ENCODE data around the gene ZNF780B.
"Not testable (repeated sequence)": the region's sequence is repeated elsewhere in the genome, so short reads cannot be mapped to it uniquely, and the experiment has no call there.

Gene ZNF780B

GRCh38 chr19:40055832-40056504 is at the start of gene ZNF780B:
Gene ZNF780B, minus strand, starts transcription at chr19:40056231. Its CDS starts 5,899 bp downstream, at chr19:40050332.
- DNase-seq (ENCODE audit: low spot score), result peak; percentile 70

- no peak for DNase-seq (ENCODE audit: low spot score)
These were observed 48.7 kb upstream of the ZNF780B start for GRCh38 chr19:40104754-40105153.

- DNase-seq (ENCODE audit: low spot score), result no peak
These were observed 47.6 kb upstream of the ZNF780B start for GRCh38 chr19:40103600-40103999.

GRCh38 chr19:40101813-40102212 is 45.8 kb upstream of the ZNF780B start:
- no peak for DNase-seq (ENCODE audit: low spot score)

DNA sequence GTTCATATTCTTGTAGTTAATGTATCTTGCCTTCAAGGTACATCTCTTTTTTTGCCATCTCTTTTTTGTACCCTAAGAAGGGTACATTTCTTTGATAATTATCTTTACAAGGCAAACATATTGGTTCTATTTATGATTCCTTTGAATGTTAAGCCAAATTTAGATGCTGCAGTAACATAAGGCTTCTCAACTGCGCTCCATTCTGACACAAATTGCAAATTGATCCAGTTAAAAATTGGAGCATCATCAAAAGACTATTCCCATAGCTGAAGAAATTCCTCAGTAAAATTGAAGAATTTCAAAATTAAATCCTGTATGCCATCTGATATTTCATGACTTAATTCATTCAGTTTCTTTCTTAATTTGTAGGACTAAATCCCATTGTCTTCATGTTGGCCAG is 37.4 kb upstream of the ZNF780B start:
- no peak for DNase-seq (ENCODE audit: low spot score)

DNA sequence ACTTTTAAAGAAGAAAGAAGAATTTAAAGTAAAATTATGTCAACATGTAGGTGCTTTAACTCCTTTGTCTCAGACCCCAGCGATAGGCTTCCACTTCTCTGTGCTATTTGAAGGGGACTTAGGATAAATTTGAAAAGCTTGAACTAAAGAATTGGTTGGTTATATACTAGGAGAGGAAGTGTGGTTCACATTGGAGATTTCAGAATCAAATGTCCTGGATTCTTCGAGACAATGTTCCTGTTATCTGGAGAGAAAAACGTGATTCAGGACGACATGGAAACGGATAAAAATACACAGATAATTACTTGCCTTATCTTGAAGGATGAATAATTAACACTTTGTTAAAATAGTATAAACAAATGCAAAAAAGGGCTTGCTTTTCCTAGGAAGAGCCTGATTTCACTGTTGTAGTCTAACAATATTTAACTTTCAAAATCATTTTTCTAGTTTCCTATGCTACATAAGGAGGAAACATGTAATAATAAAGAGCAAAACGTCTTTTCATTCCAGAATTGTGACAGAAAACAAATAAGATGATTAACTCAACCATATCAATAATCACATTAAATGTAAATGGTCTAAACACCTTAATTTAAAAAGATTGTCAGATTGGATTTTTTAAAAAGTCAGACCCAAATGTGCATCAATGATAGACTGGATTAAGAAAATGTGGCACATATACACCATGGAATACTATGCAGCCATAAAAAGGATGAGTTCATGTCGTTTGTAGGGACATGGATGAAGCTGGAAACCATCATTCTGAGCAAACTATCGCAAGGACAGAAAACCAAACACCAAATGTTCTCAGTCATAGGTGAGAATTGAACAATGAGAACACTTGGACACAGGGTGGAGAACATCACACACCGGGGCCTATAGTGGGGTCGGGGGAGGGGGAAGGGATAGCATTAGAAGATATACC is 35.4 kb upstream of the ZNF780B start:
- peak; percentile 4 for DNase-seq (ENCODE audit: low spot score)

- peak; percentile 72 for DNase-seq (ENCODE audit: low spot score)
These were observed 34.5 kb upstream of the ZNF780B start, which contains the start of gene ZNF780A for GRCh38 chr19:40090241-40091204. Gene ZNF780A, minus strand, starts transcription at chr19:40090943. Its CDS starts 6,190 bp downstream, at chr19:40084753.

- DNase-seq (ENCODE audit: low spot score), result peak; percentile 18
These were observed 33.4 kb upstream of the ZNF780B start for GRCh38 chr19:40089462-40089861.

- DNase-seq (ENCODE audit: low spot score), result no peak
These were observed 32.4 kb upstream of the ZNF780B start for GRCh38 chr19:40088299-40089047.

- DNase-seq (ENCODE audit: low spot score), result no peak
These were observed 28.9 kb upstream of the ZNF780B start for GRCh38 chr19:40084948-40085347.

GRCh38 chr19:40081411-40081810 is 25.4 kb upstream of the ZNF780B start:
- no peak for DNase-seq (ENCODE audit: low spot score)

GRCh38 chr19:40080289-40080688 is 24.3 kb upstream of the ZNF780B start:
- no peak for DNase-seq (ENCODE audit: low spot score)

DNA sequence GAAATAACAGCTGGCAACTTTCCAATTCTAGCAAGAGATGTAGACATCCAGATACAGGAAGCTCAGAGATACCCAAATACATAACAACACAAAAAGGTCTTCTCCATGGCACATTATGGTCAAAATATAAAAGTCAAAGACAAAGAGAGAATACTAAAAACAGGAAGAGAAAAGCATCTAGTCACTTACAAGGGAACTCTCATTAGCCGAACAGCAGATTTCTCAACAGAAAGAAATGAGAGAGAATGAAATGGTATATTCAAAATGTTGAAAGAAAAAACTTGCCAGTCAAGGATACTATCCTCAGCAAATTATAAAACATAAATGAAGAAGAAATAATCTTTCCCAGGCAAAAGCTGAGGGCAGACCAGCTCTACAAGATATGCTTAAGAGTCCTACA is 22.3 kb upstream of the ZNF780B start:
- no peak for DNase-seq (ENCODE audit: low spot score)

DNA sequence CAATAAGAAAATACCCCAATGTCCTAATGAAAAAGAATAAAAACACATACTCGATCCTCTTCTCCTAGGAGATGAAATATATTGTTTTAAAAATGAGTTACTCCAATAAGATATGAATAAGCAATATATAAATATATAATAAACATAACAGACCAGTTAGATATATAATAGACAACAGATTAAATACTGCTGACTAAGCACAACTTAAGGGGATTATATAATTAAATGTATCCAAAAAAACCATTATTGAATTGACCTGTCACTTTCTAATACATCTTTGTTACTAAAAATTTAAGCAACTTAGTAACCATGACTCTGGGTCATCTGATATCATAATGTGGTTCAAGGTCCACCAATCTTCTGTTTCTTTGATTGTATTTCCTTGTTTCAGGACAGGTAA is 14.0 kb upstream of the ZNF780B start:
- no peak for DNase-seq (ENCODE audit: low spot score)

GRCh38 chr19:40059624-40060023 is 3.6 kb upstream of the ZNF780B start:
- DNase-seq (ENCODE audit: low spot score), result no peak

DNA sequence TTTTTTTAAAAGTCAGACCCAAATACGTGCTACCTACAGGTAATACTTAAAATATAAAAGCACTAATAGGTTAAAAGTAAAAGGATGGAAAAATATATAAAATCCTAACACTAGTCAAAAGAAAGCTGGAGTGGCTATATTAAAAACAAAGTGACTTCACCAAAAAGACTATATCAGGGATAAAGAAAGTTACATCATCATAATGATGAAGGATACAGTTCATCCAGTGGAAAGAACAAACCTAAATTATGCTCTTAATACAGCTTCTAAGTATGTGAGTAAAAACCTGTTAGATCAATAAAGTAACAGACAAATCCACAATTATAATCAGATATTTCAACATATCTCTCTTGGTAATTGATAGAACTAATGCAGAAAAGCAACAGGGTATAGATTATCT is 1.1 kb upstream of the ZNF780B start:
- no peak for DNase-seq (ENCODE audit: low spot score)

- DNase-seq (ENCODE audit: low spot score), result no peak
These were observed 474 bp upstream of the ZNF780B start for GRCh38 chr19:40056505-40056904.

DNA sequence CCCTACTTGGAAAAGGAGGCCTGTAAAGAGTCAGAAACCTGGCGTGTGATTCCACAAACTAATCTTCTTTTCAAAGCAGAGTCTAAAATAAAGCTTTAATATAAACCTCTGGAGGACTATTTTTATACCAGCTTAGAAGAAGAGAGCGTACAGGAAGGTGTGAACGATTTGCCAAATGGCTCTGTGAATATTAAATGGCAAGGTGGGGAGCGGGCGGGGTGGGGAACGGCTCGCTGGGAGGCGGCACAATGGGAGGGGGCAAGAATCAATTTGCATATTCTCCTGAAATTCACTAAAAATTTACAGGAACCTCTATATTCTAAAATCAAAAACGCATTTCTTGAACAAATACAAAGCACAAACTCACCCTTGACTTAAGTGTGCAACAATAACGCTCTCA is 982 bp downstream of the ZNF780B start:
- DNase-seq (ENCODE audit: low spot score), result no peak

DNA sequence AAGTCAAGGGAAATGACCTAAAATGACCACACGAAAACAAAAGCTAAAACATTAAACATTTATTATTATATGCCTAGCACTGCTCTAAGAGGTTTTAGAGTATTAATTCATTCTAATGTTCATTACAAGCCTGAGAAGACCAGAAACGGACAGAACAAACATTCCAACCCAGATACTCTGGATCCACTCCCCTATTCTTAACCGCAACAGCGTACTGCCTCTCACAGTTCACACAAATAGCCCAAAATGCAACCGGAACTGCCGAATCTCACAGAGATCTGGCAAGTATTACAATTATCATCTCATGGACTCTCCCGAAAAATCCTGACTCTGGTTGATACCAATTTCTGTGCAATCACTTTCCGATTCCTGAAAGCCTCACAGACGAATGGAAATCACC is 1.4 kb downstream of the ZNF780B start:
- DNase-seq (ENCODE audit: low spot score), result no peak

DNA sequence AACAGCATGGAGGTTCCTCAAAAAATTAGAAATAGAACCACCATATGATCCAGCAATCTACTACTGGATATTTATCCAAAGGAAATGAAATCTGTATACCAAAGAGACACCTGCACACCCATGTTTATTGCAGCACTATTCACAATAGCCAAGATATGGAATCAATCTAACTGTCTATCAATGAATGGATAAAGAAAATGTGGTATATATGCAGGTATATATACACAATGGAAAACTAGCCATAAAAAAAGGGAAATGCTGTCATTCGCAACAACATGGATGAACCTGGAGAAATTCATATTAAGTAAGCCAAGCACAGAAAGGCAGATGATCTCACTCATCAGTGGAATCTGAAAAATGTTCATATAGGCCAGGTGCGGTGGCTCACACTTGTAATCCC is 2.5 kb downstream of the ZNF780B start:
- no peak for DNase-seq (ENCODE audit: low spot score)

DNA sequence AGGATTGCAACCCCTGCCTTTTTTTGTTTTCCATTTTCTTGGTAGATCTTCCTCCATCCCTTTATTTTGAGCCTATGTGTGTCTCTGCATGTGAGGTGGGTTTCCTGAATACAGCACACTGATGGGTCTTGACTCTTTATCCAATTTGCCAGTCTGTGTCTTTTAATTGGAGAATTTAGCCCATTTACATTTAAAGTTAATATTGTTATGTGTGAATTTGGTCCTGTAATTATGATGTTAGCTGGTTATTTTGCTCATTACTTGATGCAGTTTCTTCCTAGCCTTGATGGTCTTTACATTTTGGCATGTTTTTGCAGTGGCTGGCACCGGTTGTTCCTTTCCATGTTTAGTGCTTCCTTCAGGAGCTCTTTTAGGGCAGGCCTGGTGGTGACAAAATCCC is 14.3 kb downstream of the ZNF780B start:
- DNase-seq (ENCODE audit: low spot score), result not testable (repeated sequence)

Data from AG08395 (cell line).